Measurements from ENCODE around the gene ZFHX3.

ZFHX3 gene

DNA sequence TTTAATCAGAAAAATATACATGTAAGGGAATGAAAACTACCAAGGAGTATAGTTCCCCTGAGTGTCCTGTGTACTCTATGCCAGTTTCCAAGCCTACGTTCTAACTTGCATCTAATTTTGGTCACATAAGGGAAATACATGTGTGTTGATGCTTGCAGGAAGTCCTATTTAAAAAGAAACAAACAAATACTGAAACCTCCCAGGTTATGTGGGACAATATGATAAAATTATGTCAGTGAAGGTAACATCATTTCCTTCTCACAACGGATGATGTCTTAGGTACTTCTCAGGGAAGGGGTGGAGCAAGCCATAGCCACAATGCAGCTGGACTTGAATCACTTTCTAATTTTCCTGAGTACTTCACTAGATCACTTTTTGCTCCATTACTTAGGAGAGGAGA, 115.9 kb downstream of the ZFHX3 start:
- Mint-ChIP-seq H3K9me3 (ENCODE audit: low read depth) (no peaks in the 10 kb centered on the region), H3K4me3 (no peak overlapping the region), H3K27me3 (no peaks in the 10 kb centered on the region), H3K27ac (no peak overlapping the region), H3K36me3 (no peaks in the 10 kb centered on the region), H3K4me1 (ENCODE audit: low read depth) (peaks cover 10% of the 10 kb centered on the region)

DNA sequence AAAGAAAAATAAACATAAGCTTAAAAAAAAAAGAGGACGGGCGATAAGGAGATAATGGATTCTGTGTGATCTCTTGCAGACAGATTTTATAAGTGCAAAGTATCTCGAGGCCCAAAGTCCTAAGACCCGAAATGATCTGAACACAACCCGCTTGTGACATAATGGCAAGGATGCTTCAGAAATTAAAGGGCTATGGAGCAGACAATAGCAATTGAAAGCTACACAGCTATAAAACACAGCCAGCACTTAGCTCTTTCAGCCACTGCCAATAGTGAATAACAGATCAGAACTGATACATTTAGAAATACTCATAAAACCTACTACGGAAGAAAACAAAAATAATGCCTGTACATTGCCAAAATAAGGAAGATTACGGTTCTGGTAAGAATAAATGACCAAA, 117.5 kb downstream of the ZFHX3 start:
- no peaks in the 10 kb centered on the region for H3K36me3 Mint-ChIP-seq
- H3K9me3 Mint-ChIP-seq (ENCODE audit: low read depth), result no peaks in the 10 kb centered on the region
- H3K4me3 Mint-ChIP-seq, result no peak overlapping the region
- no peaks in the 10 kb centered on the region for H3K27me3 Mint-ChIP-seq
- no peak overlapping the region for H3K27ac Mint-ChIP-seq
- peaks cover 10% of the 10 kb centered on the region for H3K4me1 Mint-ChIP-seq (ENCODE audit: low read depth)

DNA sequence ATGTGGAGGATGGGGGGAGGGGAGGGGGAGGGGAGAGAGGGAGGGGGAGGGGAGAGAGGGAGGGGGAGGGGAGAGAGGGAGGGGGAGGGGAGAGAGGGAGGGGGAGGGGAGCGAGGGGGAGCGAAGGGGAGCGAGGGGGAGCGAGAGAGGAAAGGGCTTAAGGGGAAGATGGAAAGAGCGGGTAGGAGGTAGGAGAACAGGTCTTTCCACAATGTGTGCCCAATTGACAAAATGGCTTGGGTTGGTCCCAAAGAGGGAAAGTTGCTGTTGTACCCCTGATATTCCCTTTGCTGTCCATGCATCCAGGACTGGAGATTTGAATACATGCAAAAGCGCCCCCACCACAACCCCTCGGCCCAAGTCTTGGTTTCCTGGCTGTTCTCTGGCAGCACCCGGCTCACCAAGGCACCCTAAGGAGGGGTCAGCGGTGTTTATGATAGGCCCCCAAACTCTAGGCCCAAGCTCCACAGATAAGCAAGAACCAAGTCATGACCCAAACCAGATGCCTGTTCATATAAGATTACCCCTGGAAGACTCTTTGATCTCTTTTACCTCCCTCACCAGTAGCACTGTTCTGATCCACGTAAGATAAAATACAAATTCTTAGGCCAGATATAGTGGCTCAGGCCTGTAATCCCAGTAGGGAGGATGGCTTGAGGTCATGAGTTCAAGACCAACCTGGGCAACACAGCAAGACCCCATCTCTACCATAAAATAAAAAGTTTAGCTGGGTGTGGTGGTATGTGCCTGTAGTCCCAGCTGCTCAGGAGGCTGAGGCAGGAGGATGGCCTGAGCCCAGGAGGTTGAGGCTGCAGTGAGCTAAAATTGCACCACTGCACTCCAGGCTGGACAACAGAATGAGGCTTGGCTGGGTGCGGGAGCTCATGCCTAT, 119.6 kb downstream of the ZFHX3 start:
- H3K9me3 Mint-ChIP-seq (ENCODE audit: low read depth), result no peaks in the 10 kb centered on the region
- H3K4me1 Mint-ChIP-seq (ENCODE audit: low read depth), result peaks cover 10% of the 10 kb centered on the region
- H3K36me3 Mint-ChIP-seq, result no peaks in the 10 kb centered on the region
- H3K27ac Mint-ChIP-seq, result no peak overlapping the region
- H3K27me3 Mint-ChIP-seq, result no peaks in the 10 kb centered on the region
- no peak overlapping the region for H3K4me3 Mint-ChIP-seq

DNA sequence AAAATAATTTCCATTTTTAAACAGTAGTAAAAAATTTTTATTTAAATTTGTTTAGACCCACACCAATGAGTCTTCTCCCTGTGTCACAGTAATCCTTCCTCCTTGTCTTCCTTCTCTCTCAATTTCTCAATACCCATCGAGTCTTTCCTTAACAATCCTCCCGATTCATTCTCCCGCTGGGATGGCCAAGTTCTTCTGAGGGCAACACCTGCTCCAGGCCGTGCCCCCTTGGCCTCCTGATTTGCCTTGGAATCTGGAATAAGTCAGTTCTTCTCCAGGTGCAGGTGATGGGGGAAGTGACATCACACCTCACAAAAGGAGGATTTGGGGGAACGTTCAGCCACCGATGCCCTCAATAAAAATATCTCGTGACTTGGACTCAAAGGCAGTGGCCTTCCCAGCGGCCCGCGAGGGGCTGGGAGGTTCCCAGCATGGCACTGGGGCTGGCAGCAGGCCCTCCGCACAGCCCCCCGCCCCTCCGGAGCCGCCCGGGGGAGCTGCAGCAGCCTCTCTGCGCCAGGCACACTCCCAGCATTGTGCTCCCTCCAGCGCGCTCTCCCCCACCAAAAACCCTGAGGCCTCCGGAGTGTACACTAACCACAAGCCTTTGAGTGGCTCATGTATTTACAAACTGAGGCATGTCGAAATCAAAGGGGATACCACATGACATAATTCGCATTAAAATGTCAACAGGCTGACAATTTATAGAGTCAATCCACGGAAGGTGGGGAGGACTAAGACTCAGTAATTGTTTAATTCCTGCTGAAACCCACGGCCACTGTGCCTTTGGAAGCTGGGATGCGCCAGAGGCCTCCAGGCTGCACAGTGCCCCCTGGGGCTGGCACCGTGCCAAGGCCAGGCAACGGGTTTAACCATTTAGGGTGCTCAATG, 120.5 kb downstream of the ZFHX3 start:
- no peak overlapping the region for H3K27ac Mint-ChIP-seq
- H3K36me3 Mint-ChIP-seq, result no peaks in the 10 kb centered on the region
- H3K4me3 Mint-ChIP-seq, result no peak overlapping the region
- H3K4me1 Mint-ChIP-seq (ENCODE audit: low read depth), result peaks cover 10% of the 10 kb centered on the region
- no peaks in the 10 kb centered on the region for H3K27me3 Mint-ChIP-seq
- H3K9me3 Mint-ChIP-seq (ENCODE audit: low read depth), result no peaks in the 10 kb centered on the region

DNA sequence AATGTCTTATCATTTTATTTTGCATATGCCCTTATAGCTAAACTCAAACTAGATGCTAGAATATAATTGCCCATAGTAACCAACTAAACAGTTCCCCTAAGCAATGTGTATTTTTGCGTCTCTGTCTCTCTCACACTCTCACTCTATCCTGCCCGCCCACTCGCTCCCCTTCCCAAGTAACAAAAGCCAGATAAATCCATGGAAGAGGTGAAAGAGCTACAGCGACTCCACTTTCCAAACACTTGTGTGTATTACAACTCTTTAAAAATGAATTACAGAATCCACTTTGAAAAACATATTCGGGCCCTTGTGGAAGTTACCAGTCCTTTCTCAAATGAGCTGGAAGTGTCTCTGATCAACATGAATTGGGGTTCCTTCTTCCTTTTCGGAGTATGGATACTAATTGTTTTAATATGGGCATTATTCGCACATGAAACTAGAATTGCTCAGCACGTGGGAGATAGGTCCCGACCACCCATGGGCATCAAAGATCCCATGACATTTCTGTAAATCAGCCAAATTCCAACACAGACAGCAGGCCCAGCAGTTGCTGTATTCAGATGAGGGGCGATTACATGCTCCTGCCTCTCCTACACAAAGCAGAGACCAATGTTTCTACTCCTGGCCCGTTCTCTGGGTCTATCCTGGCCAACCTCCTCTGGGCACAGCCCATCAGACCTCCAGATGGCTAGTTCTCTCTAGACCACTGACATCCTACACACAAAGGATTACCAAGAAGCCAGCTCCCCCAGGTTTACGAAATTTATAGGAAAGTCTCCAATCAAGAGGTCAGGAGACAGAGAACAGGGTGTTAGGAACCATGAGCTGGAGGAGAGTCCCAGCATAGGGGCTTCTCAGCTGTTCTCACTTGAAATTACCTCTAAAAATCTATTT, 121.5 kb downstream of the ZFHX3 start:
- H3K36me3 Mint-ChIP-seq, result no peaks in the 10 kb centered on the region
- peaks cover 9% of the 10 kb centered on the region for H3K4me1 Mint-ChIP-seq (ENCODE audit: low read depth)
- H3K9me3 Mint-ChIP-seq (ENCODE audit: low read depth), result no peaks in the 10 kb centered on the region
- no peak overlapping the region for H3K4me3 Mint-ChIP-seq
- H3K27ac Mint-ChIP-seq, result no peak overlapping the region
- H3K27me3 Mint-ChIP-seq, result no peaks in the 10 kb centered on the region

DNA sequence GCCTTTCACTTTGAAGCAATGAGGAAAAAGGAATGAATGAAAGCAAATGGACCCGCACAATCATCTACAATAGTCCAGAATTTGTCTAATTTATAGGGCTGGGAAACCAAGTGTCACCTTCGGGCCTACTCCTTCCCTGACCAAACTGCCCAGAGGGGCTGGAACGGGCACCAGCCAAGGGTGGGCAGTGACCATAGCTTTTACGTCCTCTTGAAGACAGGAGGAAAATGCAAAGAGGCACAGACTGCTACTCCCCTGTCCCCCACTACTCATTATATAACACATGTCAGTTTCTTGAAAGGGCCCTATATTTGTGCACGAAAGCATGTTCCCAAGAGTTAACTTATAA, 122.3 kb downstream of the ZFHX3 start:
- Mint-ChIP-seq H3K9me3 (ENCODE audit: low read depth) (no peaks in the 10 kb centered on the region), H3K27ac (no peak overlapping the region), H3K36me3 (no peaks in the 10 kb centered on the region), H3K4me1 (ENCODE audit: low read depth) (peaks cover 17% of the 10 kb centered on the region), H3K27me3 (no peaks in the 10 kb centered on the region), H3K4me3 (no peak overlapping the region)

DNA sequence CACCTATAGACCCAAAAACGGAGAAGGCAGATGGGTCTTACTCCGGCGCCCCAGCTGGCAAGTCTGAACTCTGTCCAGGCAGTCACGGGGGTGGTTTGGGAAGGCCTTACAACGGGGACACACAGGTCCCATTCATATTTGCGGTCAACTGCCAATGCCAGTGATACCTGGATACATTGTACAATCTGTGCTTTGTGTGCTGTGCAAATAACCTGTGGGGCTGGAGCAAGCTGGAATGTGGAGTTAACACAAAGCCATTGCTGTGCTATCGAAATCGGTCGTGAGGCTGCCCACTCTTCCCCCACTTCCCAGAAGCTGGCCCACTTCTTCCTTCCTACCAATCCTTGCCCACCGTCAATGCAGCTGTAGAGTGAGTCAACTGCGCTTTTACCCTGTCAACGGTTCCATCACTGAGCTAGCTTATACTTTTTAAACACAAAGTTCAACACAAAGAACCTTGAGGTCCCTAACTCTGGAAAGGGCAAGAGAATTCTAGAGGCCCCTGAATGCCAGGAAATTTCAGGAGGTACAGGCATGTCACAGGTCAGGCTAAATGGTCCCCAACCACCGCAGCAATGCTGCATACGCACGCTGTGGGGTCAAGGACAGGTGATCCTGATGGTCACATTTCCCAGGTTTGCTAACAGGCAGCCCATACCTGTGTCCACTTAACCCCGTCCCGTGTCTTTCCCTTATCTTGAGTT, 122.8 kb downstream of the ZFHX3 start:
- peaks cover 22% of the 10 kb centered on the region for H3K4me1 Mint-ChIP-seq (ENCODE audit: low read depth)

DNA sequence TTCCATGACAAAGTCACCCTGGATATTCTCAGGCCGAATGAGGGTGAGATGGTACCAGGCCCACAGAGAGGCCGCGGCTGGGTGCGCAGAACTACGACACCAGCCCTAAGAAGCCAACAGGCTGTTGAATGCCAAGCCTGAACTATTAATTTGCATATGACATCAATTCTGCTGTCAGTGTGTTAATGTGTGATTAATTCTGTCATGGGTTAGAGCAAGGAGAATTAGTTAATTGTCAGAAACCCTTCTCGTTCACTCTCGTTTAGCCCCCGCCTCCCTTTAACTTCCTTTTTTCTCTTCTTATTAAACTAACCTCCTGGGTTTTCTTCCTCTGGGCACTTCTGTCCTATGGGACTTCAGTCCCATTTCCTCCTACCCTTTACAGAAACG, 123.4 kb downstream of the ZFHX3 start:
- Mint-ChIP-seq H3K36me3 (no peaks in the 10 kb centered on the region), H3K27me3 (no peaks in the 10 kb centered on the region), H3K4me3 (no peak overlapping the region), H3K9me3 (ENCODE audit: low read depth) (no peaks in the 10 kb centered on the region), H3K4me1 (ENCODE audit: low read depth) (peaks cover 24% of the 10 kb centered on the region), H3K27ac (no peak overlapping the region)

More for the DNA sequence above, 122.8 kb downstream of the ZFHX3 start:
- Mint-ChIP-seq H3K9me3 (ENCODE audit: low read depth) (no peaks in the 10 kb centered on the region), H3K27me3 (no peaks in the 10 kb centered on the region), H3K4me3 (no peak overlapping the region), H3K36me3 (no peaks in the 10 kb centered on the region), H3K27ac (no peak overlapping the region)

DNA sequence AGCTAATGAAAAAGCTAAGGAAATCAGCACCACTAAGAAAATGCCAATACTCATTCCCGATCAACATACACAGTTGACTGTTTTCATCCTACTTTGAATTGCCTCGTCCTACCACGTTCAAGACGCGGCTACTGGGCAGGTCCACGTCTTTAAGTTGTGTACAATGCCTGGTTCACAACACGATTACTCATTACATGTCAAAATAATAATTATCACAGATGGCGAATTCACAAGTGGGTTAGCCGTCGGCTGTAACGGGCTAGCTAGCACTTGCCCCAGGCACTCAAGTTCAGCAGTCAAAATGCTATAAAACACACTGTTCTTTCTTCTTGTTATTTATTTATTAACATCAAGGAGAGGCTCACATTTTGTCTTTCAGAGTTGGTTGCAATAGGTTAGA, 124.2 kb downstream of the ZFHX3 start:
- Mint-ChIP-seq H3K27ac (no peak overlapping the region), H3K36me3 (no peaks in the 10 kb centered on the region), H3K27me3 (no peaks in the 10 kb centered on the region), H3K9me3 (ENCODE audit: low read depth) (no peaks in the 10 kb centered on the region), H3K4me3 (no peak overlapping the region), H3K4me1 (ENCODE audit: low read depth) (peaks cover 24% of the 10 kb centered on the region)

DNA sequence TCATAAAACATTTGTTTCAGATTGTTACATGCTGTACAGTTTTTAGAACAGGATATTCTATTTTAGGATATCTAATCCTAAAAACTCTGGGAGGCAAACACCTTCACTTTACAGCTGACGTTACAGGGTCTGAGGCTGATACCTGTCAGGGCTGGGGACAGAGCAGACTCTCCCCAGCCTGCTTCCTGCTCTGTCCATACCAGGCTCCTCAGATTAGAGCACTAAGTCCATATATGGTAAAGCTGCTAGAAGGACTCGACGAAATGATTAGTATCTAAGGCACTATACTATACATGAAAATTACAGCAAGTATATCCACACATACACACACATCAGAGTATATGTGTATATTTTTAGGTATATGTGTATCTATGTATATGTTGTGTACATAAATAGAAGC, 125.2 kb downstream of the ZFHX3 start:
- Mint-ChIP-seq H3K4me1 (ENCODE audit: low read depth) (peaks cover 24% of the 10 kb centered on the region), H3K27me3 (no peaks in the 10 kb centered on the region)

DNA sequence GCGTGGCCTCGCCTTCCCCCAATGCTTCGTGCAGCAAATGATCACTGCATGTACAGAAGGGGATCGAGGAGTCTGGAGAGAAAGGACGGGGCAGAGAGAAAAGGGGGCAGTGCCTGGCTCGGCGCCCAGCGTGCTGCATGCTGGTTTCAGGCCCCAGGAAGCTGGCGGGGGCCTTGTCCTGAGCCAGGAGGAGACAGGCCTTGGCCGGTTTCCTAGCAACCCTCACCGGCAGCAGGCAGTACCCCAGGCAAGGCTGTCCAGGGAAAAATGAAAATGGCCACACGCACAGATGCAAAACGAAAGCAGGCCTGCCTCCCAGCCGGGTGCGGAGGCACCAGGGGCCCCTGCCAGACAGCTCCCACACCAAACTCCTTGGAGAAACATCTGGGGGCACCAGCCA, 126.3 kb downstream of the ZFHX3 start:
- H3K36me3 Mint-ChIP-seq, result no peaks in the 10 kb centered on the region
- peak overlapping the region; percentile 31 for H3K27ac Mint-ChIP-seq
- no peaks in the 10 kb centered on the region for H3K27me3 Mint-ChIP-seq
- H3K4me3 Mint-ChIP-seq, result peak overlapping the region; percentile 58
- H3K4me1 Mint-ChIP-seq (ENCODE audit: low read depth), result peaks cover 24% of the 10 kb centered on the region
- H3K9me3 Mint-ChIP-seq (ENCODE audit: low read depth), result no peaks in the 10 kb centered on the region

More for the DNA sequence above, 125.2 kb downstream of the ZFHX3 start:
- Mint-ChIP-seq H3K36me3 (no peaks in the 10 kb centered on the region), H3K27ac (no peak overlapping the region), H3K4me3 (no peak overlapping the region), H3K9me3 (ENCODE audit: low read depth) (no peaks in the 10 kb centered on the region)

DNA sequence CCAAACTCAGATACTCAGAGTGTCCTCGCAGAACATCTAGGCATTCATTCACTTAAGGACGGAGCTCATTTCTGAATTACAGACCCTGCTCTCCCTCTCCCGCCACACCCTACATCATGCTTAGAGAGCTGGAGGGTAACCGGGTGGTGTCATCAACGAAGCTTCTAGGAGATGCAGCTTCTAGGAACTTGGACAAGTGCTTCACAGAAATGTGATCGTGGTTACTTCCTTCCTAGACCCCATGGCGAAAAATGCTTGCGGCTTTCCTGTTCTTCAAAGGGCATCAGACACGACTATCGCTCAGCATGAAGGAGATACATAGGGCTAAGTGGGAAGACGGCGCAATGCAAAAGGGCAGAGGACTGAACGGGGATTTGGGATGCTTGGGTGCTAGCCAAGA, 126.8 kb downstream of the ZFHX3 start:
- Mint-ChIP-seq H3K27me3 (no peaks in the 10 kb centered on the region), H3K27ac (peak overlapping the region; percentile 31), H3K4me3 (peak overlapping the region; percentile 58), H3K4me1 (ENCODE audit: low read depth) (peaks cover 24% of the 10 kb centered on the region), H3K9me3 (ENCODE audit: low read depth) (no peaks in the 10 kb centered on the region), H3K36me3 (no peaks in the 10 kb centered on the region)

DNA sequence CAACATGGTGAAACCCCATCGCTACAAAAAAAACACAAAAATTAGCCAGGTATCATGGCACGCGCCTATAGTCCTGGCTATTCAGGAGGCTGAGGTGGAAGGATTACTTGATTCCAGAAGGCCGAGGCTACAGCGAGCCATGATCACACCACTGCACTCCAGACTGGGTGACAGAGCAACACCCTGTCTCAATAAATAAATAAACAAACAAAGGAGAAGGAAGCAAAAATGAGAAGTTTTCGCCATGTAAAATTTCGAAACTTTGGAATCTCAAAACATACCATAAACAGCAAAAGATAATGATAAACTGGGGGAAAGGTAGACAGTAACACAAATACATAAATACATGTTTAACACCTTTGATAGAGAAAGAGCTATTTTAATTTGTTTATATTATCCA, 130.9 kb downstream of the ZFHX3 start:
- H3K36me3 Mint-ChIP-seq, result no peaks in the 10 kb centered on the region
- no peak overlapping the region for H3K4me3 Mint-ChIP-seq
- H3K27me3 Mint-ChIP-seq, result no peaks in the 10 kb centered on the region
- H3K9me3 Mint-ChIP-seq (ENCODE audit: low read depth), result no peaks in the 10 kb centered on the region
- peaks cover 18% of the 10 kb centered on the region for H3K4me1 Mint-ChIP-seq (ENCODE audit: low read depth)
- H3K27ac Mint-ChIP-seq, result no peak overlapping the region

DNA sequence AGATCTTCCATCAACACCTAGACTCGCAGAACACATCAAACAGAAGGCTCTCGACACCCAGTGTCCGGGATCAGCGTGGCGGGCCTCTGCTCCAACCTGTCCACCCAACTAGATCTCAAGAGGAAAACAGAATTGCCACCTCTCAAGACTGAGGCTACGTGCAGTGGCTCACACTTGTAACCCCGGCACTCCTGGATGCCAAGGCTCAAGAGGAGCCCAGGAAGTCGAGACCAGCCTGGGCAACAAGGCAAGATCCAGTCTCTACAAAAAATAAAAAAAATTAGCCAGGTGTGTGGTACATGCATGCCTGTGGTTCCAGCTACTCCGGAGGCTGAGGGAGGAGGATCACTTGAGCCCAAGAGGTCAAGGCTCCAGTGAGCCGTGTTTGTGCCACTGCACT, 132.6 kb downstream of the ZFHX3 start:
- Mint-ChIP-seq H3K9me3 (ENCODE audit: low read depth) (no peaks in the 10 kb centered on the region), H3K27me3 (no peaks in the 10 kb centered on the region), H3K27ac (no peak overlapping the region), H3K36me3 (no peaks in the 10 kb centered on the region), H3K4me1 (ENCODE audit: low read depth) (peaks cover 5% of the 10 kb centered on the region), H3K4me3 (no peak overlapping the region)

All from activated naive CD8-positive, alpha-beta T cell (primary cell).